HepG2 (cell line): ENCODE results near the gene ACSM2B. TPM values are rescaled to one million over a fixed set of nuclear protein-coding genes. Genes with fewer than 3 reads are reported as not detected.

Experiments
- ATF1 ChIP-seq: IDR thresholded peaks from 2 replicates; pipeline ENCODE4 v1.6.1; 2016; ENCODE audit warnings: mild to moderate bottlenecking, control low read depth
- CCDC6 ChIP-seq: sonication (generic); formaldehyde crosslinking; IDR thresholded peaks from 2 replicates; pipeline ENCODE4 v1.8.1; 2022; ENCODE audit warnings: mild to moderate bottlenecking, missing genetic modification reagents, moderate library complexity
- EHMT2 ChIP-seq: fragments of 200-600 bp; sonication (generic); IDR thresholded peaks from 2 replicates; pipeline ENCODE4 v1.7.0; 2017; ENCODE audit warnings: antibody characterized with exemption, low read depth, low read length, borderline replicate concordance
- FUBP1 ChIP-seq: sonication (generic); formaldehyde crosslinking; IDR thresholded peaks from 2 replicates; pipeline ENCODE4 v1.5.1; 2020; ENCODE audit warnings: missing genetic modification reagents, mild to moderate bottlenecking, borderline replicate concordance
- HIVEP1 ChIP-seq: sonication (generic); formaldehyde crosslinking; IDR thresholded peaks from 2 replicates; pipeline ENCODE4 v1.4.0; 2020; ENCODE audit warnings: mild to moderate bottlenecking, missing genetic modification reagents
- IRF1 ChIP-seq: sonication (generic); formaldehyde crosslinking; IDR thresholded peaks from 2 replicates; pipeline ENCODE4 v1.4.0; 2020; ENCODE audit warnings: low read depth, mild to moderate bottlenecking, missing genetic modification reagents
- KAT7 ChIP-seq: IDR thresholded peaks from 2 replicates; pipeline ENCODE4 v1.6.1; 2018; ENCODE audit warnings: borderline replicate concordance, missing compliant biosample characterization
- MATR3 ChIP-seq: sonication (generic); formaldehyde crosslinking; IDR thresholded peaks from 2 replicates; pipeline ENCODE4 v1.4.0; 2020; ENCODE audit warnings: missing genetic modification reagents
- MAX ChIP-seq: IDR thresholded peaks from 2 replicates; pipeline ENCODE4 v1.6.1; 2012; ENCODE audit warnings: inconsistent platforms
- MXD1 ChIP-seq: sonication (generic); formaldehyde crosslinking; IDR thresholded peaks from 2 replicates; pipeline ENCODE4 v1.4.0; 2020; ENCODE audit warnings: mild to moderate bottlenecking, missing genetic modification reagents
- MYC ChIP-seq: sonication (generic); formaldehyde crosslinking; IDR thresholded peaks from 2 replicates; pipeline ENCODE4 v1.9.0; 2021; ENCODE audit warnings: missing genetic modification reagents, borderline replicate concordance
- NAIF1 ChIP-seq: sonication (generic); formaldehyde crosslinking; IDR thresholded peaks from 2 replicates; pipeline ENCODE4 v1.5.0; 2020; ENCODE audit warnings: mild to moderate bottlenecking, missing genetic modification reagents, borderline replicate concordance
- NCOA1 ChIP-seq: sonication (generic); formaldehyde crosslinking; IDR thresholded peaks from 2 replicates; pipeline ENCODE4 v1.9.0; 2021; ENCODE audit warnings: missing genetic modification reagents
- PRPF4 ChIP-seq: fragments of 200-400 bp; formaldehyde crosslinking; IDR thresholded peaks from 2 replicates; pipeline ENCODE4 v1.6.1; 2016; ENCODE audit warnings: low read length, low read depth; ENCODE audit not compliant: poor library complexity, severe bottlenecking
- SMC3 ChIP-seq: IDR thresholded peaks from 2 replicates; pipeline ENCODE4 v1.6.1; 2011; ENCODE audit warnings: low read length, improper control_type of control experiment
- THAP7 ChIP-seq: sonication (generic); formaldehyde crosslinking; IDR thresholded peaks from 2 replicates; pipeline ENCODE4 v1.8.1; 2023; ENCODE audit warnings: mild to moderate bottlenecking, missing genetic modification reagents
- ZBTB38 ChIP-seq: sonication (generic); formaldehyde crosslinking; IDR thresholded peaks from 2 replicates; pipeline ENCODE4 v1.5.1; 2020; ENCODE audit warnings: mild to moderate bottlenecking, missing genetic modification reagents
- ZKSCAN1 ChIP-seq: fragments of 150-350 bp; IDR thresholded peaks from 2 replicates; pipeline ENCODE4 v1.6.1; 2014; ENCODE audit warnings: low read length
- ZNF569 ChIP-seq: sonication (generic); formaldehyde crosslinking; IDR thresholded peaks from 2 replicates; pipeline ENCODE4 v1.5.0; 2020; ENCODE audit warnings: mild to moderate bottlenecking, missing genetic modification reagents, moderate library complexity, borderline replicate concordance
- ZNF784 ChIP-seq: sonication (generic); formaldehyde crosslinking; IDR thresholded peaks from 2 replicates; pipeline ENCODE4 v1.5.1; 2020; ENCODE audit warnings: missing genetic modification reagents, mild to moderate bottlenecking, borderline replicate concordance
- ZNF788 ChIP-seq: sonication (generic); formaldehyde crosslinking; IDR thresholded peaks from 2 replicates; pipeline ENCODE4 v1.5.0; 2020; ENCODE audit warnings: mild to moderate bottlenecking, missing genetic modification reagents, borderline replicate concordance
- ZNF841 ChIP-seq: sonication (generic); formaldehyde crosslinking; IDR thresholded peaks from 2 replicates; pipeline ENCODE4 v1.8.1; 2023; ENCODE audit warnings: missing genetic modification reagents, borderline replicate concordance
- ZUFSP ChIP-seq: sonication (generic); formaldehyde crosslinking; IDR thresholded peaks from 2 replicates; pipeline ENCODE4 v1.9.0; 2021; ENCODE audit warnings: missing genetic modification reagents, mild to moderate bottlenecking, borderline replicate concordance
- polyA plus RNA-seq, 8 experiments: library from polyadenylated mRNA; depleted of rRNA in 3 of 8; stranded (reverse) in 7 of 8; unstranded in 1 of 8; fragments of >200 nt; fragmentation: Illumina TruSeq in 4 of 8; extraction: Trizol in 4 of 8; gene quantifications; 2 replicates each; pipeline versions ENCODE4 v1.2.1 to v1.2.3, GENCODE V29; 2011 to 2016; ENCODE audit warnings: low read depth in 4 of 8, missing spikeins in 1 of 8, mixed read lengths in 1 of 8; ENCODE audit not compliant: insufficient read depth in 1 of 8
- total RNA-seq, 5 experiments: library from RNA; depleted of rRNA; stranded (reverse); fragments of >200 nt; fragmentation: Illumina TruSeq; extraction: Trizol; gene quantifications; 2 replicates each; pipeline ENCODE4 v1.2.3, GENCODE V29; 2016; ENCODE audit warnings: low read depth in 1 of 5

The ACSM2B gene
- total and polyA plus RNA-seq, 2 of the 13 experiments (the other 11 are each of a cell fraction or from before 2014, with no cell fraction given) = 22.9 to 34.0 TPM

GRCh38 chr16:20598832-20599469 lies 22.8 kb upstream of the ACSM2B start (continued):
- no peak for TF ChIP-seq FUBP1 (CRISPR knock-in tag)
- TF ChIP-seq NAIF1 = peak; percentile 54; the same call in 1 of the 2 replicates
- TF ChIP-seq MAX = peak; percentile 63
- no peak for TF ChIP-seq ZUFSP (CRISPR knock-in tag)
- no peak; the same call in 1 of the 2 replicates for TF ChIP-seq CCDC6
- peak; percentile 32; the same call in 1 of the 2 replicates for TF ChIP-seq HIVEP1 (CRISPR knock-in tag)
- peak; percentile 95; the same call in 1 of the 2 replicates for TF ChIP-seq ZNF788
- peak; percentile 95 for TF ChIP-seq ZBTB38 (CRISPR knock-in tag)
- TF ChIP-seq ZKSCAN1 = no peak; the same call in 1 of the 2 replicates
- TF ChIP-seq PRPF4 = peak; percentile 54
- peak; percentile 99 for TF ChIP-seq EHMT2
- TF ChIP-seq ZNF569 = no peak
- TF ChIP-seq MXD1 (CRISPR knock-in tag) = no peak; the same call in 1 of the 2 replicates
- TF ChIP-seq NCOA1 (CRISPR knock-in tag) = peak; percentile 87; the same call in 1 of the 2 replicates
- TF ChIP-seq ZNF841 = 0 out of 2 replicates have a peak, but pooled peaks have one; percentile 44
- TF ChIP-seq THAP7 = no peak; the same call in 1 of the 2 replicates
- peak; percentile 79; the same call in 1 of the 2 replicates for TF ChIP-seq MYC (CRISPR knock-in tag)
- TF ChIP-seq MATR3 (CRISPR knock-in tag) = no peak
- peak; percentile 47 for TF ChIP-seq SMC3
- TF ChIP-seq IRF1 (CRISPR knock-in tag) = no peak
- TF ChIP-seq ZNF784 (CRISPR knock-in tag) = no peak
- peak; percentile 76 for TF ChIP-seq ATF1 (CRISPR knock-in tag)
- peak; percentile 98 for TF ChIP-seq KAT7 (CRISPR knock-in tag)
